Aorta (tissue), 5 donors: ENCODE data around the gene VPREB3. TPM values are rescaled to one million over a fixed set of nuclear protein-coding genes. Genes with fewer than 3 reads are reported as not detected.

Experiments
- ATAC-seq: fragments of 200-7000 bp; cut with Tn5 transposase; one replicate; pipeline ENCODE4 v1.9.1; 2022; ENCODE audit warnings: moderate library complexity; ENCODE audit not compliant: low FRiP score
- DNase-seq, 2 donors: peaks; one replicate each; pipeline ENCODE4 v3.0.0-alpha.2; 2020
- H3K27ac ChIP-seq, 2 donors: one replicate each; pipeline ENCODE4 v1.5.1; 2013; ENCODE audit warnings: low read length in 2 of 2, mild to moderate bottlenecking in 2 of 2, moderate library complexity in 2 of 2, control low read depth in 1 of 2, inconsistent platforms in 1 of 2, low read depth in 1 of 2
- H3K27me3 ChIP-seq, 2 donors: one replicate each; pipeline ENCODE4 v1.6.1; 2013; ENCODE audit warnings: control low read depth in 1 of 2, low read length in 1 of 2, mild to moderate bottlenecking in 1 of 2, moderate library complexity in 1 of 2; ENCODE audit not compliant: insufficient read depth in 2 of 2, control insufficient read depth in 1 of 2
- H3K36me3 ChIP-seq, 2 donors: one replicate each; pipeline ENCODE4 v1.6.1; 2013; ENCODE audit warnings: control low read depth in 1 of 2, low read length in 1 of 2, mild to moderate bottlenecking in 1 of 2; ENCODE audit not compliant: insufficient read depth in 2 of 2, control insufficient read depth in 1 of 2
- H3K4me1 ChIP-seq, 2 donors: one replicate each; pipeline ENCODE4 v1.6.1; 2013; ENCODE audit warnings: low read length in 2 of 2, control low read depth in 1 of 2, mild to moderate bottlenecking in 1 of 2, moderate library complexity in 1 of 2; ENCODE audit not compliant: insufficient read depth in 2 of 2, control insufficient read depth in 1 of 2
- H3K4me3 ChIP-seq, 2 donors: one replicate each; pipeline ENCODE4 v1.5.1; 2013; ENCODE audit warnings: low read length in 2 of 2, control low read depth in 1 of 2, mild to moderate bottlenecking in 1 of 2
- H3K9me3 ChIP-seq: one replicate; pipeline ENCODE4 v1.6.1; 2013; ENCODE audit warnings: mild to moderate bottlenecking, low read length; ENCODE audit not compliant: control insufficient read depth
- WGBS, 2 donors: extraction: QIAGEN DNeasy Blood & Tissue Kit; methylation state at CpG; one replicate each; pipeline ENCODE4 v1.1.7; 2013; 5-methylcytosine and 5-hydroxymethylcytosine counted together
- intact Hi-C, 2 donors: fragments of 100-400 bp; cut with DNase I; formaldehyde crosslinking; loops; one replicate each; pipeline versions ENCODE4 v1.14.2 to v1.15.0; 2022
- polyA plus RNA-seq, 2 donors: library from polyadenylated mRNA; stranded (reverse); fragments of 200-250 nt; gene quantifications; one replicate each; pipeline ENCODE4 v1.2.3, GENCODE V29; 2013
- total RNA-seq, 2 donors: library from RNA; stranded (reverse); fragmentation: NEBNext Ultra II Directional; extraction: Animal tissue kit (Norgen Biotek cat#: 25700); gene quantifications; one replicate each; pipeline ENCODE4 v1.2.1, GENCODE V29; 2021
- donor health status: healthy with polysubstance abuse.
- donor health status: Bipolar disorder and iron deficiency.
- donor health status: DM: no; HTN: no; CAD: no.
- donor health status: DM: no; HTN: no; CAD: no.
- donor health status: DM: yes; HTN: yes; CAD: no.

VPREB3 gene
- total and polyA plus RNA-seq, 4 donors = 0.69 TPM; not detected in 3

- no peaks in the 10 kb centered on the region for H3K27me3 ChIP-seq
- peak; percentile 96 for ATAC-seq
- no peak overlapping the region for H3K27ac ChIP-seq
- no peaks in the 10 kb centered on the region for H3K9me3 ChIP-seq
- peaks cover 0 to 4% of the 10 kb centered on the region in 2 donors for H3K36me3 ChIP-seq
- H3K4me1 ChIP-seq = no peaks in the 10 kb centered on the region
- 5% methylated on average over 79 to 84 of the region's 84 CpGs for WGBS, 2 donors
- intact Hi-C loops = no loop called here
- H3K4me3 ChIP-seq = peak overlapping the region; percentile 32 to 65
- peak; percentile 89 to 95 for DNase-seq
Observed at GRCh38 chr22:23716811-23717801, 37.1 kb downstream of the VPREB3 start.

- intact Hi-C loops = no loop called here
- Histone ChIP-seq H3K27ac (no peak overlapping the region), H3K36me3 (peaks cover 0 to 4% of the 10 kb centered on the region in 2 donors), H3K27me3 (no peaks in the 10 kb centered on the region), H3K4me3 (no peak overlapping the region), H3K4me1 (no peaks in the 10 kb centered on the region), H3K9me3 (no peaks in the 10 kb centered on the region)
- ATAC-seq = no peak
- 82 to 84% methylated on average over 18 of the region's 18 CpGs for WGBS, 2 donors
- no peak for DNase-seq
Observed at GRCh38 chr22:23715806-23716375, 38.3 kb downstream of the VPREB3 start.

DNA sequence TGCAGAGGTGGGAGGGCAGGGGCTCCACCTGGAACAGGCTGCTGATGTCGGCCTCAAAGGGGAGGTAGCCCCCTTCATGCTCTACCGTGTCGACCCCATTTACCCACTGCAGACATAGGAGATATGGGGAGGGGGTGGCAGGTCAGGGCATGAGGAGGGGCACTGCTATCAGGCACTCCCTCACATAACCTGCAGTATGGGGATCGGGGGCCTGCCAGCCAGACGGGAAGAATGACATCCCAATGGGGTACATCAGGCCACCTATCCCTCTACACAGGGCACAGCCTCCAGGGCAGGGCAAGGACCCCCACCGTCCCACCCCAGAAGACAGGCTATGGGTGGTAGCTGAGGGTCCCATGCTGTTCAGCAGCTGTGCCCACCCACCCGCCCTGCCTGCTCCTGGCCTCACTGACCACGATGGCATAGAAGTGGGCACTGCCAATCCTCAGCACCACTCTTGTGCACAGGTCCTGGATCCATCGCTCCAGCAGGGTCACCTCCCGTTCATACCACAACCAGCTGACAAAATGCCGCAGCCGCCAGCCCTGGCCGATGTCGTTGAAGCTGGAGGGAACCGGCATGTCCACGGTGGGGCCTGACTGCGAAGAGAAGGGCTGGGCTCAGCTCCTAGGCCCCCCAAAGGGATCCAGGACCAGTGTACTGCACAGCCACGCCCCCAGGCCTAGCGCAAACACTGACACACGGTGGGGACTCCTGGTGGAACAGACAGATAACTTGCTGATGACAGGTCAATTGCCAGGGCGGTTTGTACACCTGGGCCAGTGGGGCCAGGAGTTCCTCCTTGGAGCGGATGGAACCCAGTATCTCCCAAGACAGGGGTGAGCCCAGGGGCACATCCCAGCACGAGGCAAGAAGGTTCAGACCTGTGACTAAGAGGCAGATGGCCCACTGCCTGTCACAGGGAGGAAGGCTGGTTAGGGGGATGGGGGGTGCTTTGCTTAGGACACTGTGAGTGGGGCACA, 39.3 kb downstream of the VPREB3 start:
- WGBS, 2 donors = 89 to 90% methylated on average over 23 of the region's 23 CpGs
- H3K9me3 ChIP-seq = no peaks in the 10 kb centered on the region
- intact Hi-C loops = no loop called here
- H3K27ac ChIP-seq = no peak overlapping the region
- no peaks in the 10 kb centered on the region for H3K4me1 ChIP-seq
- H3K36me3 ChIP-seq = peaks cover 0 to 4% of the 10 kb centered on the region in 2 donors
- ATAC-seq (no peak), DNase-seq (no peak)
- H3K4me3 ChIP-seq = no peak overlapping the region
- no peaks in the 10 kb centered on the region for H3K27me3 ChIP-seq

DNA sequence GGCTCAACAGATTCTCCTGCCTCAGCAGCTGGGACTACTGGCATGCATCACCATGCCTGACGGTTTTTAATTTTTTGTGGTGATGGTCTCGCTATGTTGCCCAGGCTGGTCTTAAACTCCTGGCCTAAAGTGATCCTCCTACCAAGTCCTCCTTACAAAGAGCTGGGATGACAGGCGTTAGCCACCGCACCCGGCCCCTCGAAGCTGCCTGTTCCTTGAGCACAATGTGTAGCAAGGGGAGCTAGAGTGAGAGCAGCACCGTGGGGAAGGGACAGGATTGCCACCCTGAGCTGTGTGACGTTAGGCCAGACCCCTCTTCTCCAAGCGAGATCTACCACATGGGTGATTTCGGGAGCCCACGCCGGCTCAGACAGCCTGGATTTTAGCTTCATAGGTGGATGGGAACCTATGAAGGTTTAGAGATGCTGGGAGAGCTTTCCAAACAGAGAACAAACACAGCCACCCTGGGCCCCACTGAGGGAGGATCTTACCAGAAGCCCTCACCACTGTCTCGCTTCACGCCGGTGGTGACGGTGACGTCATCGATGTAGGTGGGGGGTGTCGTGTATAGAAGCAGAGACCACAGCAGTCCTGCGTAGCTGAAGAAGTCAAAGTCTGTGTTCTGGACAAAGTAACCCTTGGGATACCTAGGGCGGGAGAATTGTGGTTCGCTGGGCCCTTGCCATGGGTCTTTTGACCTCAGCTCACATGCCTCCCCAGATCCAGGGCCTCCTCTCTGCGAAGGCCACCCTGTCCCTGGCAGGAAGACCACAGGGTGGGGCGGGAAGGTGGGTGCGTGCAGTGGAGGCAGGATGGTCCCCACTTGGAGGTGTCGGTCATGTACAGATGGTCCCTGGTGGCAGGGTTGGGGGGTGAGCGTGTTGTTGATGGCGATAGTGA, 40.3 kb downstream of the VPREB3 start:
- intact Hi-C loops = no loop called here
- DNase-seq (no peak), ATAC-seq (no peak)
- Histone ChIP-seq H3K4me1 (no peaks in the 10 kb centered on the region), H3K36me3 (peaks cover 0 to 4% of the 10 kb centered on the region in 2 donors), H3K9me3 (no peaks in the 10 kb centered on the region), H3K4me3 (no peak overlapping the region), H3K27ac (no peak overlapping the region), H3K27me3 (no peaks in the 10 kb centered on the region)
- WGBS, 2 donors = 91 to 94% methylated on average over 28 of the region's 28 CpGs

DNA sequence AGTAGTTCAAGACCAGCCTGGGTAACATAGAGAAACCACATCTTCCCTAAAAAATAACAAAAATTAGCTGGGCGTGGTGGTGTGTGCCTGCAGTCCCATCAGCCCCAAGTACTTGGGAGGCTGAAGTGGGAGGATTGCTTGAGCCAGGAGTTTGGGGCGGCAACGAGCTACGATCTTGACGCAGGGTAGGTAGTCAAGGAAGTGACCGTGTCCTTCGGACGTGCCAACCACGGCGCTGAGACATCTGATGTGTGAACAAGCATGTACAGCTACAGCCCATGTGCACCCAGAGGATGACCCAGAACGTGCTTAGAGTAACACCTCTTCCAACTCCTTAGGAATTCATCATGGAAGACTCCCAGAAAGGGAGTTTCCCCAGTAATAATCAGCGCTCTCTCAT, 42.0 kb downstream of the VPREB3 start:
- H3K27me3 ChIP-seq = no peaks in the 10 kb centered on the region
- no peak overlapping the region for H3K4me3 ChIP-seq
- ATAC-seq (no peak), DNase-seq (no peak)
- peaks cover 0 to 7% of the 10 kb centered on the region in 2 donors for H3K36me3 ChIP-seq
- H3K4me1 ChIP-seq = no peaks in the 10 kb centered on the region
- no peaks in the 10 kb centered on the region for H3K9me3 ChIP-seq
- intact Hi-C loops = no loop called here
- no peak overlapping the region for H3K27ac ChIP-seq
- 93% methylated on average over 12 of the region's 12 CpGs for WGBS, 2 donors

DNA sequence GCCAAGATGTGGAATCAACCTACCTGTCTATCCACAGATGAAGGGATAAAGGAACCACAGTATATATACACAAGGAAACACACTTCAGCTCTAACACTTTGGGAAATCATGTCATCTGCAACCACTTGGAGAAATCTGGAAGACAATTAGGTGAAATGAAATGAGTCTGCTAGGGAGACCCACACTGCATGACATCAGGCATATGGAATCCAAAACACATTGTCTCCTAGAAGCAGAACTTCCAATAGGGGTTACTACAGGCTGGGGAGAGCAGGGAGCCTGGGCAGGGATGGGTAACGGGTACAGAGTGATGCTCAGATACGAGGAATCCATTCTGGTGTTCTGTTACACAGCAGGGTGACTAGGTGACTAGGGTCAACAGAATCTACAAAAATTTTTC, 45.1 kb downstream of the VPREB3 start:
- H3K9me3 ChIP-seq = no peaks in the 10 kb centered on the region
- H3K4me1 ChIP-seq = no peaks in the 10 kb centered on the region
- ATAC-seq (no peak), DNase-seq (no peak)
- peaks cover 8 to 11% of the 10 kb centered on the region in 2 donors for H3K36me3 ChIP-seq
- intact Hi-C loops = no loop called here
- H3K4me3 ChIP-seq = no peak overlapping the region
- H3K27me3 ChIP-seq = no peaks in the 10 kb centered on the region
- H3K27ac ChIP-seq = no peak overlapping the region
- WGBS, 2 donors = 81 to 88% methylated on average over 2 of the region's 2 CpGs

- Histone ChIP-seq H3K4me1 (no peaks in the 10 kb centered on the region), H3K27ac (no peak overlapping the region), H3K4me3 (no peak overlapping the region), H3K36me3 (peaks cover 8 to 13% of the 10 kb centered on the region in 2 donors), H3K9me3 (no peaks in the 10 kb centered on the region), H3K27me3 (no peaks in the 10 kb centered on the region)
- intact Hi-C loops = no loop called here
- no peak for ATAC-seq
- WGBS, 2 donors = 92 to 98% methylated on average over 1 of the region's 1 CpG
- DNase-seq = no peak
Observed at GRCh38 chr22:23708270-23708669, 46.0 kb downstream of the VPREB3 start.
